HepG2 (cell line): ENCODE measurements around the gene PTPRCAP. TPM values are rescaled to one million over a fixed set of nuclear protein-coding genes. Genes with fewer than 3 reads are reported as not detected.

ENCODE experiments used
- ARNTL ChIP-seq: sonication (generic); formaldehyde crosslinking; IDR thresholded peaks from 2 replicates; pipeline ENCODE4 v1.4.0; 2020; ENCODE audit warnings: mild to moderate bottlenecking, missing genetic modification reagents
- FOSL2 ChIP-seq: sonication (generic); formaldehyde crosslinking; IDR thresholded peaks from 2 replicates; pipeline ENCODE4 v1.4.0; 2020; ENCODE audit warnings: missing genetic modification reagents
- ISX ChIP-seq: sonication (generic); formaldehyde crosslinking; conservative IDR thresholded peaks from 2 replicates; pipeline ENCODE4 v1.5.0; 2020; ENCODE audit warnings: missing genetic modification reagents
- MIER3 ChIP-seq: IDR thresholded peaks from 2 replicates; pipeline ENCODE4 v1.6.1; 2016; ENCODE audit warnings: missing compliant biosample characterization, borderline replicate concordance
- NFRKB ChIP-seq: fragments of 450-650 bp; IDR thresholded peaks from 2 replicates; pipeline ENCODE4 v1.6.1; 2017
- POLR2G ChIP-seq: fragments of 200-400 bp; formaldehyde crosslinking; IDR thresholded peaks from 2 replicates; pipeline ENCODE4 v1.6.1; 2018; ENCODE audit warnings: mild to moderate bottlenecking, low read depth, low read length, moderate library complexity
- SMYD3 ChIP-seq: sonication (generic); formaldehyde crosslinking; IDR thresholded peaks from 2 replicates; pipeline ENCODE4 v1.8.1; 2023; ENCODE audit warnings: mild to moderate bottlenecking, missing genetic modification reagents
- TBL1XR1 ChIP-seq: fragments of 150-350 bp; IDR thresholded peaks from 2 replicates; pipeline ENCODE4 v1.6.1; 2014; ENCODE audit warnings: borderline replicate concordance, low read length; ENCODE audit not compliant: partially characterized antibody
- ZFP37 ChIP-seq: sonication (generic); formaldehyde crosslinking; IDR thresholded peaks from 2 replicates; pipeline ENCODE4 v1.4.0; 2020; ENCODE audit warnings: missing genetic modification reagents, borderline replicate concordance
- ZNF430 ChIP-seq: sonication (generic); formaldehyde crosslinking; IDR thresholded peaks from 2 replicates; pipeline ENCODE4 v1.9.0; 2021; ENCODE audit warnings: mild to moderate bottlenecking, missing genetic modification reagents
- ZNF562 ChIP-seq: sonication (generic); formaldehyde crosslinking; IDR thresholded peaks from 2 replicates; pipeline ENCODE4 v1.8.0; 2022; ENCODE audit warnings: missing genetic modification reagents, borderline replicate concordance
- polyA plus RNA-seq, 8 experiments: library from polyadenylated mRNA; depleted of rRNA in 3 of 8; stranded (reverse) in 7 of 8; unstranded in 1 of 8; fragments of >200 nt; fragmentation: Illumina TruSeq in 4 of 8; extraction: Trizol in 4 of 8; gene quantifications; 2 replicates each; pipeline versions ENCODE4 v1.2.1 to v1.2.3, GENCODE V29; 2011 to 2016; ENCODE audit warnings: low read depth in 4 of 8, missing spikeins in 1 of 8, mixed read lengths in 1 of 8; ENCODE audit not compliant: insufficient read depth in 1 of 8
- total RNA-seq, 5 experiments: library from RNA; depleted of rRNA; stranded (reverse); fragments of >200 nt; fragmentation: Illumina TruSeq; extraction: Trizol; gene quantifications; 2 replicates each; pipeline ENCODE4 v1.2.3, GENCODE V29; 2016; ENCODE audit warnings: low read depth in 1 of 5
- TF ChIP-seq, protein P1 (sequence below): sonication (generic); formaldehyde crosslinking; IDR thresholded peaks from 2 replicates; pipeline ENCODE4 v1.8.1; 2023; ENCODE audit warnings: mild to moderate bottlenecking, moderate library complexity, missing genetic modification reagents
- TF ChIP-seq, protein P2 (sequence below): sonication (generic); formaldehyde crosslinking; IDR thresholded peaks from 2 replicates; pipeline ENCODE4 v1.8.0; 2022; ENCODE audit warnings: mild to moderate bottlenecking, missing genetic modification reagents; ENCODE audit not compliant: insufficient replicate concordance
- TF ChIP-seq, protein P3 (sequence below): sonication (generic); formaldehyde crosslinking; IDR thresholded peaks from 2 replicates; pipeline ENCODE4 v1.4.0; 2020; ENCODE audit warnings: missing genetic modification reagents
- TF ChIP-seq, protein P4 (sequence below): sonication (generic); formaldehyde crosslinking; IDR thresholded peaks from 2 replicates; pipeline ENCODE4 v1.5.0; 2020; ENCODE audit warnings: missing genetic modification reagents, mild to moderate bottlenecking, borderline replicate concordance
- TF ChIP-seq, protein P5 (sequence below): sonication (generic); formaldehyde crosslinking; IDR thresholded peaks from 2 replicates; pipeline ENCODE4 v1.4.0; 2020; ENCODE audit warnings: mild to moderate bottlenecking, missing genetic modification reagents
- TF ChIP-seq, protein P6 (sequence below): IDR thresholded peaks from 2 replicates; pipeline ENCODE4 v1.6.1; 2016; ENCODE audit warnings: low read depth, control low read depth

Gene PTPRCAP
- total and polyA plus RNA-seq, 2 of the 13 experiments (the other 11 are each of a cell fraction or from before 2014, with no cell fraction given): 0.60 to 0.70 TPM

DNA sequence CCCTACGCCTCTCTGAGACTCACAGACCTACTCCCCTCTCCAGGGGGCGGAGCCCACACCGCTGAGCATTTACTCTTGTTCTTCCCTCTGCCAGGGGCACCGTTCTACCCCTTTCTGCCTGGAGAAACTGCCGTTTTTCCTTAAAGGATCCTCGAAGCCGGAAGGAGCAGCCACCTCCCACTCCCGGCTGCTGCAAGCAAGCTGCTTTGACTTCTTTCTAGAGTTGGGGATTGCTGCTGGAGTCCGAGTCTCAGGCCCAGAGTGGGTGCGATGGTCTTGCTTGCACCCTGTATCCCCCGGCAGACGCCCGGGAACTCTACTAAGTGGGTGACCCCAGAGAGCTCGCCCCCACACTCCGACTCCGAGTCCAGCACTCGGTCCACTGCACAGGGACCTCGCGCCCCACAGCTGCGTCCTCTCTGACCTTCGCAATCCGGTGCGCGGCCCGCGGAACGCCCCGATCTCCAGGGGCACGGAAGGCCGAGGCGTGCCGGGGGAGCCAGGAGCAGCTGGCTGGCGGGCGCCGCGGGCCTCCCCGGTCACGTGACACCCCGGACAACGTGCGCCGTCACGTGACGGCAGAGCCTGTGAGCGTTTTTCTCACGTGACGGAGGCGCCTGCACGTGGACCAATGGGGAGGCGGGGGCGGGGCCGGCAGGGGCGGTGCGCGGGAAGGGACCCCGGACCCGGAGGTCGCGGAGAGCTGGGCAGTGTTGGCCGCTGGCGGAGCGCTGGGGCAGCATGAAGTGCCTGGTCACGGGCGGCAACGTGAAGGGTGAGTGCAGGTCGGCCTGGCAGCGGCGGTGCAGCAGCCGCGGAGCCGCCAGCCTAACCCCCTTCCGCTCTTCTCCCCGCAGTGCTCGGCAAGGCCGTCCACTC lies 45.9 kb downstream of the PTPRCAP start, which contains the start of gene RAD9A (continued):
- peak; percentile 74; the same call in 1 of the 2 replicates for TF ChIP-seq ZNF562 (CRISPR knock-in tag)
- TF ChIP-seq TBL1XR1: no peak
- no peak for TF ChIP-seq MIER3 (CRISPR knock-in tag)
- peak; percentile 84 for TF ChIP-seq POLR2G
- no peak for TF ChIP-seq ZFP37 (CRISPR knock-in tag)
- TF ChIP-seq, protein P1, sequence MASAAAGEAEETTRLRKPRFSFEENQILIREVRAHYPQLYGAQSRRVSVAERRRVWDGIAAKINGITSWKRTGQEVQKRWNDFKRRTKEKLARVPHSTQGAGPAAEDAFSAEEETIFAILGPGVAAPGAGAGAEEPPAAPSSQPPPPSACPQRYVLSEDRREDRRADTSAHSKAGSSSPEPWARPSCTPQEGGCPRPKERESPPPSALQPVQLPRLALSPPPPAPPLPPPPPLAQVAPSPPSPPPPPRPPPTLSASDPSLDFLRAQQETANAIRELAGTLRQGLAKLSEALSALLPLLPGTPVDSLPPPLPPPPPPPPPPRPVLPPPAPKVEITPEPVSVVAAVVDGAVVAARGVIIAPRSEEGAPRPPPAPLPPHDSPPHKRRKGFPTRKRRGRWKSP (CRISPR knock-in tag): peak; percentile 93
- TF ChIP-seq ZNF430 (CRISPR knock-in tag): peak; percentile 68
- TF ChIP-seq ISX (CRISPR knock-in tag): no peak
- TF ChIP-seq SMYD3 (CRISPR knock-in tag): no peak; the same call in 1 of the 2 replicates
- TF ChIP-seq, protein P2, sequence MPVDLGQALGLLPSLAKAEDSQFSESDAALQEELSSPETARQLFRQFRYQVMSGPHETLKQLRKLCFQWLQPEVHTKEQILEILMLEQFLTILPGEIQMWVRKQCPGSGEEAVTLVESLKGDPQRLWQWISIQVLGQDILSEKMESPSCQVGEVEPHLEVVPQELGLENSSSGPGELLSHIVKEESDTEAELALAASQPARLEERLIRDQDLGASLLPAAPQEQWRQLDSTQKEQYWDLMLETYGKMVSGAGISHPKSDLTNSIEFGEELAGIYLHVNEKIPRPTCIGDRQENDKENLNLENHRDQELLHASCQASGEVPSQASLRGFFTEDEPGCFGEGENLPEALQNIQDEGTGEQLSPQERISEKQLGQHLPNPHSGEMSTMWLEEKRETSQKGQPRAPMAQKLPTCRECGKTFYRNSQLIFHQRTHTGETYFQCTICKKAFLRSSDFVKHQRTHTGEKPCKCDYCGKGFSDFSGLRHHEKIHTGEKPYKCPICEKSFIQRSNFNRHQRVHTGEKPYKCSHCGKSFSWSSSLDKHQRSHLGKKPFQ (CRISPR knock-in tag): no peak
- TF ChIP-seq NFRKB: no peak
- TF ChIP-seq, protein P3, sequence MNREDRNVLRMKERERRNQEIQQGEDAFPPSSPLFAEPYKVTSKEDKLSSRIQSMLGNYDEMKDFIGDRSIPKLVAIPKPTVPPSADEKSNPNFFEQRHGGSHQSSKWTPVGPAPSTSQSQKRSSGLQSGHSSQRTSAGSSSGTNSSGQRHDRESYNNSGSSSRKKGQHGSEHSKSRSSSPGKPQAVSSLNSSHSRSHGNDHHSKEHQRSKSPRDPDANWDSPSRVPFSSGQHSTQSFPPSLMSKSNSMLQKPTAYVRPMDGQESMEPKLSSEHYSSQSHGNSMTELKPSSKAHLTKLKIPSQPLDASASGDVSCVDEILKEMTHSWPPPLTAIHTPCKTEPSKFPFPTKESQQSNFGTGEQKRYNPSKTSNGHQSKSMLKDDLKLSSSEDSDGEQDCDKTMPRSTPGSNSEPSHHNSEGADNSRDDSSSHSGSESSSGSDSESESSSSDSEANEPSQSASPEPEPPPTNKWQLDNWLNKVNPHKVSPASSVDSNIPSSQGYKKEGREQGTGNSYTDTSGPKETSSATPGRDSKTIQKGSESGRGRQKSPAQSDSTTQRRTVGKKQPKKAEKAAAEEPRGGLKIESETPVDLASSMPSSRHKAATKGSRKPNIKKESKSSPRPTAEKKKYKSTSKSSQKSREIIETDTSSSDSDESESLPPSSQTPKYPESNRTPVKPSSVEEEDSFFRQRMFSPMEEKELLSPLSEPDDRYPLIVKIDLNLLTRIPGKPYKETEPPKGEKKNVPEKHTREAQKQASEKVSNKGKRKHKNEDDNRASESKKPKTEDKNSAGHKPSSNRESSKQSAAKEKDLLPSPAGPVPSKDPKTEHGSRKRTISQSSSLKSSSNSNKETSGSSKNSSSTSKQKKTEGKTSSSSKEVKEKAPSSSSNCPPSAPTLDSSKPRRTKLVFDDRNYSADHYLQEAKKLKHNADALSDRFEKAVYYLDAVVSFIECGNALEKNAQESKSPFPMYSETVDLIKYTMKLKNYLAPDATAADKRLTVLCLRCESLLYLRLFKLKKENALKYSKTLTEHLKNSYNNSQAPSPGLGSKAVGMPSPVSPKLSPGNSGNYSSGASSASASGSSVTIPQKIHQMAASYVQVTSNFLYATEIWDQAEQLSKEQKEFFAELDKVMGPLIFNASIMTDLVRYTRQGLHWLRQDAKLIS (CRISPR knock-in tag): no peak
- TF ChIP-seq, protein P4, sequence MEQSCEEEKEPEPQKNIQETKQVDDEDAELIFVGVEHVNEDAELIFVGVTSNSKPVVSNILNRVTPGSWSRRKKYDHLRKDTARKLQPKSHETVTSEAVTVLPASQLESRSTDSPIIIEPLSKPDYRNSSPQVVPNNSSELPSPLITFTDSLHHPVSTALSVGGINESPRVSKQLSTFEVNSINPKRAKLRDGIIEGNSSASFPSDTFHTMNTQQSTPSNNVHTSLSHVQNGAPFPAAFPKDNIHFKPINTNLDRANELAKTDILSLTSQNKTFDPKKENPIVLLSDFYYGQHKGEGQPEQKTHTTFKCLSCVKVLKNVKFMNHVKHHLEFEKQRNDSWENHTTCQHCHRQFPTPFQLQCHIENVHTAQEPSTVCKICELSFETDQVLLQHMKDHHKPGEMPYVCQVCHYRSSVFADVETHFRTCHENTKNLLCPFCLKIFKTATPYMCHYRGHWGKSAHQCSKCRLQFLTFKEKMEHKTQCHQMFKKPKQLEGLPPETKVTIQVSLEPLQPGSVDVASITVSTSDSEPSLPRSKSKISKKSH: peak; percentile 94
- TF ChIP-seq, protein P5, sequence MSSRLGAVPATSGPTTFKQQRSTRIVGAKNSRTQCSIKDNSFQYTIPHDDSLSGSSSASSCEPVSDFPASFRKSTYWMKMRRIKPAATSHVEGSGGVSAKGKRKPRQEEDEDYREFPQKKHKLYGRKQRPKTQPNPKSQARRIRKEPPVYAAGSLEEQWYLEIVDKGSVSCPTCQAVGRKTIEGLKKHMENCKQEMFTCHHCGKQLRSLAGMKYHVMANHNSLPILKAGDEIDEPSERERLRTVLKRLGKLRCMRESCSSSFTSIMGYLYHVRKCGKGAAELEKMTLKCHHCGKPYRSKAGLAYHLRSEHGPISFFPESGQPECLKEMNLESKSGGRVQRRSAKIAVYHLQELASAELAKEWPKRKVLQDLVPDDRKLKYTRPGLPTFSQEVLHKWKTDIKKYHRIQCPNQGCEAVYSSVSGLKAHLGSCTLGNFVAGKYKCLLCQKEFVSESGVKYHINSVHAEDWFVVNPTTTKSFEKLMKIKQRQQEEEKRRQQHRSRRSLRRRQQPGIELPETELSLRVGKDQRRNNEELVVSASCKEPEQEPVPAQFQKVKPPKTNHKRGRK (CRISPR knock-in tag): no peak
- peak; percentile 99 for TF ChIP-seq ARNTL (CRISPR knock-in tag)
- TF ChIP-seq, protein P6, sequence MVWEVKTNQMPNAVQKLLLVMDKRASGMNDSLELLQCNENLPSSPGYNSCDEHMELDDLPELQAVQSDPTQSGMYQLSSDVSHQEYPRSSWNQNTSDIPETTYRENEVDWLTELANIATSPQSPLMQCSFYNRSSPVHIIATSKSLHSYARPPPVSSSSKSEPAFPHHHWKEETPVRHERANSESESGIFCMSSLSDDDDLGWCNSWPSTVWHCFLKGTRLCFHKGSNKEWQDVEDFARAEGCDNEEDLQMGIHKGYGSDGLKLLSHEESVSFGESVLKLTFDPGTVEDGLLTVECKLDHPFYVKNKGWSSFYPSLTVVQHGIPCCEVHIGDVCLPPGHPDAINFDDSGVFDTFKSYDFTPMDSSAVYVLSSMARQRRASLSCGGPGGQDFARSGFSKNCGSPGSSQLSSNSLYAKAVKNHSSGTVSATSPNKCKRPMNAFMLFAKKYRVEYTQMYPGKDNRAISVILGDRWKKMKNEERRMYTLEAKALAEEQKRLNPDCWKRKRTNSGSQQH: peak; percentile 88
- peak; percentile 41; the same call in 1 of the 2 replicates for TF ChIP-seq FOSL2
